HG02763 (cell line): Measurements from ENCODE around the gene PRTN3.

ENCODE experiments used
- ATAC-seq: cut with Tn5 transposase; IDR thresholded peaks from one replicate; pipeline ENCODE4 v1.9.1; 2021; ENCODE audit warnings: mild to moderate bottlenecking, moderate library complexity; ENCODE audit not compliant: unreplicated experiment

The PRTN3 gene

GRCh38 chr19:802498-803098, 38.2 kb upstream of the PRTN3 start:
- no peak for ATAC-seq

- no peak for ATAC-seq
These were observed 37.7 kb upstream of the PRTN3 start for GRCh38 chr19:803099-803561.

- no peak for ATAC-seq
These were observed 36.9 kb upstream of the PRTN3 start for GRCh38 chr19:803686-804418.

GRCh38 chr19:804419-805165, 36.2 kb upstream of the PRTN3 start:
- no peak for ATAC-seq

- ATAC-seq = no peak
These were observed 35.6 kb upstream of the PRTN3 start for GRCh38 chr19:805166-805551.

GRCh38 chr19:805600-806550, 34.9 kb upstream of the PRTN3 start:
- no peak for ATAC-seq

- no peak for ATAC-seq
These were observed 33.9 kb upstream of the PRTN3 start for GRCh38 chr19:806815-807421.

- ATAC-seq = no peak
These were observed 33.0 kb upstream of the PRTN3 start for GRCh38 chr19:807627-808422.

- ATAC-seq = no peak
These were observed 32.4 kb upstream of the PRTN3 start for GRCh38 chr19:808423-808775.

- no peak for ATAC-seq
These were observed 30.5 kb upstream of the PRTN3 start for GRCh38 chr19:810077-810855.

GRCh38 chr19:810883-811489, 29.8 kb upstream of the PRTN3 start:
- no peak for ATAC-seq

GRCh38 chr19:811506-812048, 29.2 kb upstream of the PRTN3 start:
- no peak for ATAC-seq

- no peak for ATAC-seq
These were observed 28.6 kb upstream of the PRTN3 start for GRCh38 chr19:812049-812746.

- ATAC-seq = no peak
These were observed 28.0 kb upstream of the PRTN3 start for GRCh38 chr19:812747-813218.

GRCh38 chr19:813219-814151, 27.3 kb upstream of the PRTN3 start:
- ATAC-seq = no peak
